Measurements from ENCODE around the gene RNF150. TPM values are rescaled to one million over a fixed set of nuclear protein-coding genes. Genes with fewer than 3 reads are reported as not detected.

The RNF150 gene
- total and polyA plus RNA-seq, 8 donors, result 0.31 to 88.1 (median 8.3) TPM

DNA sequence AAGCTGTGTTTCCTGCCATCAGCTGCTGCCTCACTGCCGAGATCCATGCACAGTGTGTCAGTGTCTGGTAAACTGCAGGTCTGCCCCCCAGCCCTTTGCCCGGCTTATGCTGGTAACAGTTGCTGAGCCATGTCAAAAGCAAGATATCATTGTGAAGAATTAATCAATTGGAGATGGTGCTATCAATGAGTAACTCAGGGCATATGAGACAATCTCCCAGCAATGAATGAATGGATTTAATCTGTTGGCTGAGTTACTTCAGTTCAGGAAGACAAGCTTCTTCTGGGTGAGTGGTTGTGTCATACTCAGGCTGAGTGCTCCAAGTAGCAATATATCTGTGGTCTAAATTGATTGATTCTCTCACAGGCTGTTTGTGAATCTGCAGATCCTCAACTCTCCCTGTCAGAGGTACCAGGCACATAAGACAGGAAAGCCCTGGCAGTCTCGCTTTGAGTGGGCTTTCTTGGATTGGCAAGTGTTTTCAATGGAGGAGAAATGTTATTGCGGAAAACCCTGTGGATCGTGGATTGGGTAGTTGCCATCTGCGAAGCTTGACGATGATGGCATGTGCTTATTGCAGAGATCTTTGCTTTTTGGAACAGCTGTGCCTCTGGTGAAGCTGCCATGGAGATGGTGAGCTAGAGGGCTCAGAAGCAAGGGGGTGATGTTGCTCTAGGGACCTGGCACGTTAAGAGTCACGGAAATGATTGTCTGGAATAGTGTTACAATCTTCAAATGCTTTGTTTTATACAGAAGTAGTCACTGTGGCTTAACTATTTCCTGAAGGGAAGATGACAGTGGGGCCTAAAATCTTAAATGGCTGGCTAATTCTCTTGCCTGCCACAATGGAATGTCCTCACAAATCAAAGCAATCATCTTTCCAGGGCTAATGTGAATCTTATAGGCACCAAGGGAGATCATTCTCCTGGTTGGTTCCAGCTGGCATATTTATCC, 229.5 kb downstream of the RNF150 start:
- Histone ChIP-seq H3K27me3 (no peaks in the 10 kb centered on the region), H3K27ac (no peak overlapping the region), H3K4me3 (no peak overlapping the region), H3K9me3 (no peaks in the 10 kb centered on the region), H3K4me1 (peaks cover 0 to 33% (median 7%) of the 10 kb centered on the region in 4 donors), H3K36me3 (no peaks in the 10 kb centered on the region)
- intact Hi-C loops (cut with DNase I; ENCODE audit: low total_unique reads), result no loop called here
- no peak for TF ChIP-seq POLR2A (IDR thresholded peaks at IDR 0.05)
- TF ChIP-seq EP300 (IDR thresholded peaks at IDR 0.05), result no peak
- TF ChIP-seq, protein P1, sequence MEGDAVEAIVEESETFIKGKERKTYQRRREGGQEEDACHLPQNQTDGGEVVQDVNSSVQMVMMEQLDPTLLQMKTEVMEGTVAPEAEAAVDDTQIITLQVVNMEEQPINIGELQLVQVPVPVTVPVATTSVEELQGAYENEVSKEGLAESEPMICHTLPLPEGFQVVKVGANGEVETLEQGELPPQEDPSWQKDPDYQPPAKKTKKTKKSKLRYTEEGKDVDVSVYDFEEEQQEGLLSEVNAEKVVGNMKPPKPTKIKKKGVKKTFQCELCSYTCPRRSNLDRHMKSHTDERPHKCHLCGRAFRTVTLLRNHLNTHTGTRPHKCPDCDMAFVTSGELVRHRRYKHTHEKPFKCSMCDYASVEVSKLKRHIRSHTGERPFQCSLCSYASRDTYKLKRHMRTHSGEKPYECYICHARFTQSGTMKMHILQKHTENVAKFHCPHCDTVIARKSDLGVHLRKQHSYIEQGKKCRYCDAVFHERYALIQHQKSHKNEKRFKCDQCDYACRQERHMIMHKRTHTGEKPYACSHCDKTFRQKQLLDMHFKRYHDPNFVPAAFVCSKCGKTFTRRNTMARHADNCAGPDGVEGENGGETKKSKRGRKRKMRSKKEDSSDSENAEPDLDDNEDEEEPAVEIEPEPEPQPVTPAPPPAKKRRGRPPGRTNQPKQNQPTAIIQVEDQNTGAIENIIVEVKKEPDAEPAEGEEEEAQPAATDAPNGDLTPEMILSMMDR (IDR thresholded peaks at IDR 0.05), result no peak
- TF ChIP-seq POLR2AphosphoS5 (IDR thresholded peaks at IDR 0.05), result no peak
- WGBS, 5 donors, result 61 to 66% (median 62%) methylated on average over 9 of the region's 9 CpGs
- peak in 1 of 2 donors; percentile 47 for DNase-seq

DNA sequence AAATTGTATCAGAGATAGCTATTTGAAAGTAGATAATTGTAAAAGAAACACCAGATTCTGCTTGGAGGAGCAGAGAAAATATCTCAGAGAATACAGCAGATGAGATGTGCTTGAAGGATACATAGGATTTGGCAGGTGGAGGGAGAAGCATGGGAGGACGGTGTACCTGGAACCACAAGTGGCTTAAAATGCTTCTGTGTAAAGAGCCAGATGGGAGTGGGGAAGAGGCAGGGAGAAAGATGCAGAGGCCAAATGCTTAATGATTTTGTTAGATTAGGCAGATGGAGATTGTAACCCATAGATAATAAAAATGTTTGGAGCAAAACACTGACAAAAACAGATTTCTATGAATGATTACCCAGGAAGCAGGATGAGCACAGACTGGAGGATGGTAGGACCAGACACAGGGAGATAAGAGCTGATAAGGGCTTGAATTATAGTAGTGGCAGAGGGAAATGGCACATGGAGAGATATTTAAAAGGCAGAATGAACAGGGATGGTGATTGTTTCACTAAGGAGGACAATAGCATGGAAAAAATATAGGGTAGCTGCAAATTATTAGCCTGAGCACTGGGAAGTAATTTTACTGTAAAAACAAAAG, 231.4 kb downstream of the RNF150 start:
- WGBS, 5 donors, result 77 to 93% (median 81%) methylated on average over 1 of the region's 1 CpG
- Histone ChIP-seq H3K27ac (no peak overlapping the region), H3K4me3 (no peak overlapping the region), H3K9me3 (no peaks in the 10 kb centered on the region), H3K36me3 (no peaks in the 10 kb centered on the region), H3K27me3 (no peaks in the 10 kb centered on the region), H3K4me1 (peaks cover 0 to 24% (median 4%) of the 10 kb centered on the region in 4 donors)
- intact Hi-C loops (cut with DNase I; ENCODE audit: low total_unique reads), result no loop called here
- no peak for DNase-seq
- no peak for TF ChIP-seq POLR2AphosphoS5 (IDR thresholded peaks at IDR 0.05)
- TF ChIP-seq, protein P1 (IDR thresholded peaks at IDR 0.05), result no peak
- TF ChIP-seq POLR2A (IDR thresholded peaks at IDR 0.05), result no peak
- no peak for TF ChIP-seq EP300 (IDR thresholded peaks at IDR 0.05)

DNA sequence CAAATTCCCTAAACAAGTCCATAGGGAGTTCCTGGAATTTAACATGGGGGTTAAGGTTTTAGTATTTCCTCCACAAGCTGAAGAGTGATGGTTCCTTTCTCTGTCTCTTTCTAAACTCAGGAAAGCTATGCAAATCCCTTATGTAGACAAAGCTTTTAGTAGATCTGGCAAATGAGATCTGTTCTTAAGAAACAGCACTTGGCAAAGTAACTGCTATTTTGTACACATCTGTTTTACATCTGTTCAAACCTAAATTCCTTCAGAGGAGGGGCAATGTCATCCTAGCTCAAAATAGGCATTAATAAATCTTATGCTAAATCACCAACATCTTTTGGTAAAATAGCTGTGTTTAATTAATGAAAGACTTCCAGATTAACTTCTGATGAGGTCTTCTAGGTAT, 239.3 kb downstream of the RNF150 start:
- peak in 2 of 3 donors; percentile 6 to 16 for TF ChIP-seq POLR2AphosphoS5 (IDR thresholded peaks at IDR 0.05)
- TF ChIP-seq POLR2A (IDR thresholded peaks at IDR 0.05), result no peak
- TF ChIP-seq, protein P1 (IDR thresholded peaks at IDR 0.05), result no peak
- TF ChIP-seq EP300 (IDR thresholded peaks at IDR 0.05), result no peak
- Histone ChIP-seq H3K4me3 (no peak overlapping the region), H3K27me3 (no peaks in the 10 kb centered on the region), H3K4me1 (peaks cover 0 to 19% (median 4%) of the 10 kb centered on the region in 4 donors), H3K9me3 (no peaks in the 10 kb centered on the region), H3K36me3 (no peaks in the 10 kb centered on the region), H3K27ac (no peak overlapping the region)
- intact Hi-C loops (cut with DNase I; ENCODE audit: low total_unique reads), result no loop called here
- DNase-seq, result peak in 1 of 2 donors; percentile 73

DNA sequence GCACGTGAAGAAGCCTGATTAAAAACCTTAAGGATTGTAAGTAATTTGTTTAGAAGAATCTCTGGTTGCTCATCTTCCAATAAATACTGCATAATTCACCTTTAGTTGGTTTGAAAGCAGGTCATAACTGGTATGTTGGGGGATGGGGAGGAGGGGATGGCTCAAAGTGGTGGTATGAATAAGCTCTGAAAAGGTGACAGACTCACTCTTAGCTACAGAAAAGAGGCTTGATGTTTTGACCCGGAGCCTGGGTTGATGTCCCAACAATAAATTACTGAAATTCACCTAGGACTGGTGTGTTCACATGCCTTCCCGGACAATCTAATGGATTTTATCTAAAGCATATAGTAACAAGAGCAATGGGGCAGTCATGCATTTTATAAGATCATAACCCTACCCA, 245.2 kb downstream of the RNF150 start:
- Histone ChIP-seq H3K27ac (no peak overlapping the region), H3K4me3 (no peak overlapping the region), H3K9me3 (peaks cover 0 to 6% (median 0%) of the 10 kb centered on the region in 4 donors), H3K27me3 (no peaks in the 10 kb centered on the region), H3K36me3 (no peaks in the 10 kb centered on the region), H3K4me1 (peaks cover 0 to 4% (median 1%) of the 10 kb centered on the region in 4 donors)
- no peak for TF ChIP-seq POLR2AphosphoS5 (IDR thresholded peaks at IDR 0.05)
- no peak for TF ChIP-seq EP300 (IDR thresholded peaks at IDR 0.05)
- no peak for TF ChIP-seq POLR2A (IDR thresholded peaks at IDR 0.05)
- TF ChIP-seq, protein P1 (IDR thresholded peaks at IDR 0.05), result no peak
- WGBS, 5 donors, result 36 to 66% (median 44%) methylated on average over 3 of the region's 3 CpGs
- intact Hi-C loops (cut with DNase I; ENCODE audit: low total_unique reads), result no loop called here
- DNase-seq, result no peak

Data from stomach (tissue), 9 donors.